HepG2 (cell line): ENCODE measurements around the gene PSD4. TPM values are rescaled to one million over a fixed set of nuclear protein-coding genes. Genes with fewer than 3 reads are reported as not detected.

Experiments used
- AKAP8 ChIP-seq: sonication (generic); formaldehyde crosslinking; IDR thresholded peaks from 2 replicates; pipeline ENCODE4 v1.5.1; 2020; ENCODE audit warnings: mild to moderate bottlenecking, missing genetic modification reagents
- BCL6 ChIP-seq: IDR thresholded peaks from 2 replicates; pipeline ENCODE4 v1.6.1; 2016; ENCODE audit warnings: missing genetic modification reagents, missing compliant biosample characterization
- CSRNP1 ChIP-seq: sonication (generic); formaldehyde crosslinking; IDR thresholded peaks from 2 replicates; pipeline ENCODE4 v1.8.1; 2023; ENCODE audit warnings: mild to moderate bottlenecking, missing genetic modification reagents
- JUN ChIP-seq: sonication (generic); formaldehyde crosslinking; IDR thresholded peaks from 2 replicates; pipeline ENCODE4 v1.4.0; 2020; ENCODE audit warnings: mild to moderate bottlenecking, missing genetic modification reagents
- KLF6 ChIP-seq: IDR thresholded peaks from 2 replicates; pipeline ENCODE4 v1.8.0; 2016; ENCODE audit warnings: missing biosample characterization, missing genetic modification reagents
- PATZ1 ChIP-seq: sonication (generic); formaldehyde crosslinking; IDR thresholded peaks from 2 replicates; pipeline ENCODE4 v1.4.0; 2020; ENCODE audit warnings: missing genetic modification reagents
- PCBP2 ChIP-seq: fragments of 200-400 bp; formaldehyde crosslinking; optimal IDR thresholded peaks from 2 replicates; pipeline ENCODE3; 2018; ENCODE audit warnings: low read length, low read depth; ENCODE audit not compliant: poor library complexity, severe bottlenecking
- PLSCR1 ChIP-seq: sonication (generic); formaldehyde crosslinking; IDR thresholded peaks from 2 replicates; pipeline ENCODE4 v1.5.0; 2020; ENCODE audit warnings: missing genetic modification reagents, mild to moderate bottlenecking, borderline replicate concordance
- SP140L ChIP-seq: sonication (generic); formaldehyde crosslinking; IDR thresholded peaks from 2 replicates; pipeline ENCODE4 v1.4.0; 2020; ENCODE audit warnings: missing genetic modification reagents, borderline replicate concordance
- TBX2 ChIP-seq: sonication (generic); formaldehyde crosslinking; IDR thresholded peaks from 2 replicates; pipeline ENCODE4 v1.5.0; 2020; ENCODE audit warnings: missing genetic modification reagents, mild to moderate bottlenecking, borderline replicate concordance
- TRAFD1 ChIP-seq: sonication (generic); formaldehyde crosslinking; IDR thresholded peaks from 2 replicates; pipeline ENCODE4 v1.5.1; 2020; ENCODE audit warnings: missing genetic modification reagents, mild to moderate bottlenecking, borderline replicate concordance
- ZFP36L1 ChIP-seq: sonication (generic); formaldehyde crosslinking; IDR thresholded peaks from 2 replicates; pipeline ENCODE4 v1.8.0; 2022; ENCODE audit warnings: mild to moderate bottlenecking, missing genetic modification reagents, moderate library complexity
- ZFP36L2 ChIP-seq: sonication (generic); formaldehyde crosslinking; IDR thresholded peaks from 2 replicates; pipeline ENCODE4 v1.4.0; 2020; ENCODE audit warnings: missing genetic modification reagents
- ZKSCAN8 ChIP-seq: IDR thresholded peaks from 2 replicates; pipeline ENCODE4 v1.6.1; 2016; ENCODE audit warnings: borderline replicate concordance, missing genetic modification reagents, missing compliant biosample characterization
- ZNF234 ChIP-seq: sonication (generic); formaldehyde crosslinking; conservative IDR thresholded peaks from 2 replicates; pipeline ENCODE4 v1.5.1; 2020; ENCODE audit warnings: mild to moderate bottlenecking, missing genetic modification reagents
- ZNF382 ChIP-seq: sonication (generic); formaldehyde crosslinking; IDR thresholded peaks from 2 replicates; pipeline ENCODE4 v1.5.0; 2020; ENCODE audit warnings: missing genetic modification reagents, mild to moderate bottlenecking, borderline replicate concordance
- ZNF496 ChIP-seq: sonication (generic); formaldehyde crosslinking; IDR thresholded peaks from 2 replicates; pipeline ENCODE4 v1.8.1; 2023; ENCODE audit warnings: mild to moderate bottlenecking, moderate library complexity, missing genetic modification reagents; ENCODE audit not compliant: insufficient replicate concordance
- ZNF639 ChIP-seq: conservative IDR thresholded peaks from 2 replicates; pipeline ENCODE4 v1.6.1; 2018; ENCODE audit warnings: missing genetic modification reagents
- ZNF749 ChIP-seq: sonication (generic); formaldehyde crosslinking; IDR thresholded peaks from 2 replicates; pipeline ENCODE4 v1.8.0; 2022; ENCODE audit warnings: mild to moderate bottlenecking, missing genetic modification reagents, moderate library complexity, borderline replicate concordance
- ZNF780A ChIP-seq: sonication (generic); formaldehyde crosslinking; IDR thresholded peaks from 2 replicates; pipeline ENCODE4 v1.8.0; 2022; ENCODE audit warnings: mild to moderate bottlenecking, missing genetic modification reagents, moderate library complexity
- ZNF850 ChIP-seq: sonication (generic); formaldehyde crosslinking; conservative IDR thresholded peaks from 2 replicates; pipeline ENCODE4 v1.9.0; 2021; ENCODE audit warnings: mild to moderate bottlenecking, missing genetic modification reagents
- polyA plus RNA-seq, 8 experiments: library from polyadenylated mRNA; depleted of rRNA in 3 of 8; stranded (reverse) in 7 of 8; unstranded in 1 of 8; fragments of >200 nt; fragmentation: Illumina TruSeq in 4 of 8; extraction: Trizol in 4 of 8; gene quantifications; 2 replicates each; pipeline versions ENCODE4 v1.2.1 to v1.2.3, GENCODE V29; 2011 to 2016; ENCODE audit warnings: low read depth in 4 of 8, missing spikeins in 1 of 8, mixed read lengths in 1 of 8; ENCODE audit not compliant: insufficient read depth in 1 of 8
- total RNA-seq, 5 experiments: library from RNA; depleted of rRNA; stranded (reverse); fragments of >200 nt; fragmentation: Illumina TruSeq; extraction: Trizol; gene quantifications; 2 replicates each; pipeline ENCODE4 v1.2.3, GENCODE V29; 2016; ENCODE audit warnings: low read depth in 1 of 5

The PSD4 gene
- total and polyA plus RNA-seq, 2 of the 13 experiments (the other 11 are each of a cell fraction or from before 2014, with no cell fraction given) = 5.8 to 9.4 TPM

- no peak; the same call in 1 of the 2 replicates for TF ChIP-seq TRAFD1
- 0 out of 2 replicates have a peak, but pooled peaks have one; percentile 42 for TF ChIP-seq ZNF639
- no peak for TF ChIP-seq PATZ1
- TF ChIP-seq AKAP8 (CRISPR knock-in tag) = peak; percentile 48; the same call in 1 of the 2 replicates
- TF ChIP-seq BCL6 (CRISPR knock-in tag) = peak; percentile 35; the same call in 1 of the 2 replicates
- TF ChIP-seq SP140L (CRISPR knock-in tag) = peak; percentile 71; the same call in 1 of the 2 replicates
- TF ChIP-seq ZNF780A (CRISPR knock-in tag) = no peak
- no peak for TF ChIP-seq ZFP36L1 (CRISPR knock-in tag)
- TF ChIP-seq PCBP2 = no peak
- peak; percentile 73; the same call in 1 of the 2 replicates for TF ChIP-seq ZKSCAN8 (CRISPR knock-in tag)
- peak; percentile 54; the same call in 1 of the 2 replicates for TF ChIP-seq KLF6 (CRISPR knock-in tag)
- no peak for TF ChIP-seq ZNF382 (CRISPR knock-in tag)
- no peak for TF ChIP-seq TBX2 (CRISPR knock-in tag)
- TF ChIP-seq ZNF234 (CRISPR knock-in tag) = no peak
- no peak for TF ChIP-seq ZNF850 (CRISPR knock-in tag)
- no peak for TF ChIP-seq ZNF496
- no peak for TF ChIP-seq CSRNP1 (CRISPR knock-in tag)
- TF ChIP-seq JUN (CRISPR knock-in tag) = no peak
- no peak for TF ChIP-seq ZFP36L2 (CRISPR knock-in tag)
- TF ChIP-seq PLSCR1 (CRISPR knock-in tag) = no peak
- TF ChIP-seq ZNF749 (CRISPR knock-in tag) = no peak
These were observed 30.2 kb downstream of the PSD4 start (continued) for GRCh38 chr2:113203901-113204519.
